Measurements from ENCODE around the gene PICK1.

Gene PICK1

GRCh38 chr22:38021206-38021605 is 36.0 kb upstream of the PICK1 start:
- no peak overlapping the region for H3K4me3 ChIP-seq (ENCODE audit: extremely low read depth, insufficient read depth, low read length, poor library complexity, severe bottlenecking)
- H3K27ac ChIP-seq (ENCODE audit: low read depth, low read length, severe bottlenecking), result no peak overlapping the region
- 88 to 95% methylated on average over 4 to 5 of the region's 6 CpGs for WGBS, 2 experiments (ENCODE audit: insufficient coverage in 2 of 2)
- H3K4me1 ChIP-seq (ENCODE audit: control insufficient read depth, insufficient read depth, low read length, poor library complexity, severe bottlenecking), result peaks cover under 1% of the 10 kb centered on the region
- no peaks in the 10 kb centered on the region for H3K9me3 ChIP-seq (ENCODE audit: control insufficient read depth, low read length)
- H3K36me3 ChIP-seq (ENCODE audit: control insufficient read depth, insufficient read depth, low read length), result no peaks in the 10 kb centered on the region

GRCh38 chr22:38023045-38023444 is 34.2 kb upstream of the PICK1 start:
- Histone ChIP-seq H3K27ac (ENCODE audit: low read depth, low read length, severe bottlenecking) (no peak overlapping the region), H3K36me3 (ENCODE audit: control insufficient read depth, insufficient read depth, low read length) (no peaks in the 10 kb centered on the region), H3K4me3 (ENCODE audit: extremely low read depth, insufficient read depth, low read length, poor library complexity, severe bottlenecking) (no peak overlapping the region), H3K9me3 (ENCODE audit: control insufficient read depth, low read length) (no peaks in the 10 kb centered on the region), H3K4me1 (ENCODE audit: control insufficient read depth, insufficient read depth, low read length, poor library complexity, severe bottlenecking) (peaks cover 5% of the 10 kb centered on the region)
- WGBS, 2 experiments (ENCODE audit: insufficient coverage in 2 of 2), result 89 to 93% methylated on average over 4 to 5 of the region's 6 CpGs

DNA sequence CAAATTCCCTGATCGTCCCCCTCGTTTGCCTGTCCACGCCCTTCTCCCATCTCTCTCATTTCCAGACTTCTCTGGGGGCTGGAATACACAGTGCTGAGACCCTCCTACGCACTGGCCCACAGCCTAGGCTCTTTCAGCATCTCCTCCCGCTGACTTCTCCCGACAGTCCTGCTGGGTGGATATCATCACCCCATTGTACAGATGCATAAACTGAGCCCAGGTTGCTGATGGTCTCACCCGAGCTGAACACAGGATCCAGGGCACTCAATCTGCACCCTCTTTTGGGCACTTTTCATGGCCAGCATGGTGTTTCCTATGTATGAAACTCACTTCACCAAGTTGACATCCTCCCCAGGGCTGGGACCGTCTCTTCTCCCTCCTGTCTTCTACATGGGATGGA is 31.7 kb upstream of the PICK1 start:
- 93% methylated on average over 8 of the region's 8 CpGs for WGBS, 2 experiments (ENCODE audit: insufficient coverage in 2 of 2)
- no peaks in the 10 kb centered on the region for H3K9me3 ChIP-seq (ENCODE audit: control insufficient read depth, low read length)
- H3K4me1 ChIP-seq (ENCODE audit: control insufficient read depth, insufficient read depth, low read length, poor library complexity, severe bottlenecking), result peaks cover 7% of the 10 kb centered on the region
- no peak overlapping the region for H3K27ac ChIP-seq (ENCODE audit: low read depth, low read length, severe bottlenecking)
- H3K4me3 ChIP-seq (ENCODE audit: extremely low read depth, insufficient read depth, low read length, poor library complexity, severe bottlenecking), result no peak overlapping the region
- H3K36me3 ChIP-seq (ENCODE audit: control insufficient read depth, insufficient read depth, low read length), result no peaks in the 10 kb centered on the region

- no peaks in the 10 kb centered on the region for H3K9me3 ChIP-seq (ENCODE audit: control insufficient read depth, low read length)
- no peak overlapping the region for H3K4me3 ChIP-seq (ENCODE audit: extremely low read depth, insufficient read depth, low read length, poor library complexity, severe bottlenecking)
- no peak overlapping the region for H3K27ac ChIP-seq (ENCODE audit: low read depth, low read length, severe bottlenecking)
- WGBS, 2 experiments (ENCODE audit: insufficient coverage in 2 of 2), result 86 to 90% methylated on average over 6 to 9 of the region's 22 CpGs
- H3K4me1 ChIP-seq (ENCODE audit: control insufficient read depth, insufficient read depth, low read length, poor library complexity, severe bottlenecking), result peaks cover 14% of the 10 kb centered on the region
- no peaks in the 10 kb centered on the region for H3K36me3 ChIP-seq (ENCODE audit: control insufficient read depth, insufficient read depth, low read length)
Measured at GRCh38 chr22:38026130-38027111, 30.8 kb upstream of the PICK1 start.

DNA sequence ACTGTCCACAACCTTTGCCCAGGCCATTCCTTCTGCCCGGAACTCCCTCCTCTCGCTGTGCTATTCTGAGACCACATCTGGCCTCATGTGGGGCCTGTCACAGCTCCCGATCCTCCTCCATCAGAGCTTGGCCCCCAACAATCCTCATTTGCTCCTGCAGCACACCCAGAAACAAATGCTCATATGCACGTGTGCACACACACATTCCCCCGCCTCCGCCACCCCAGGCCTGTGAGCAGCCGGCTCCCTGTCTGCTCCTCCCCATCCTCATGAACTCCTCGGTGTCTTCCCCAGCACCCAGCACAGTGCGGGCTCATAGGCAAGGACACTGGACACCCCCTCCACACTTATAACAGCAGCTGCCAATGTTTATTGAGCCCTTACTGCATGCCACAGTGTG is 29.7 kb upstream of the PICK1 start:
- WGBS, 2 experiments (ENCODE audit: insufficient coverage in 2 of 2), result 95 to 97% methylated on average over 7 of the region's 9 CpGs

GRCh38 chr22:38028344-38029130 is 28.7 kb upstream of the PICK1 start:
- 87 to 95% methylated on average over 10 to 15 of the region's 15 CpGs for WGBS, 2 experiments (ENCODE audit: insufficient coverage in 2 of 2)
- Histone ChIP-seq H3K9me3 (ENCODE audit: control insufficient read depth, low read length) (no peaks in the 10 kb centered on the region), H3K36me3 (ENCODE audit: control insufficient read depth, insufficient read depth, low read length) (no peaks in the 10 kb centered on the region), H3K4me1 (ENCODE audit: control insufficient read depth, insufficient read depth, low read length, poor library complexity, severe bottlenecking) (peaks cover 16% of the 10 kb centered on the region), H3K4me3 (ENCODE audit: extremely low read depth, insufficient read depth, low read length, poor library complexity, severe bottlenecking) (no peak overlapping the region), H3K27ac (ENCODE audit: low read depth, low read length, severe bottlenecking) (no peak overlapping the region)

More for the DNA sequence above, 29.7 kb upstream of the PICK1 start:
- no peaks in the 10 kb centered on the region for H3K36me3 ChIP-seq (ENCODE audit: control insufficient read depth, insufficient read depth, low read length)
- H3K4me3 ChIP-seq (ENCODE audit: extremely low read depth, insufficient read depth, low read length, poor library complexity, severe bottlenecking), result no peak overlapping the region
- no peak overlapping the region for H3K27ac ChIP-seq (ENCODE audit: low read depth, low read length, severe bottlenecking)
- no peaks in the 10 kb centered on the region for H3K9me3 ChIP-seq (ENCODE audit: control insufficient read depth, low read length)
- H3K4me1 ChIP-seq (ENCODE audit: control insufficient read depth, insufficient read depth, low read length, poor library complexity, severe bottlenecking), result peaks cover 15% of the 10 kb centered on the region

- H3K4me1 ChIP-seq (ENCODE audit: control insufficient read depth, insufficient read depth, low read length, poor library complexity, severe bottlenecking), result peaks cover 24% of the 10 kb centered on the region
- no peaks in the 10 kb centered on the region for H3K36me3 ChIP-seq (ENCODE audit: control insufficient read depth, insufficient read depth, low read length)
- no peak overlapping the region for H3K27ac ChIP-seq (ENCODE audit: low read depth, low read length, severe bottlenecking)
- no peaks in the 10 kb centered on the region for H3K9me3 ChIP-seq (ENCODE audit: control insufficient read depth, low read length)
- no peak overlapping the region for H3K4me3 ChIP-seq (ENCODE audit: extremely low read depth, insufficient read depth, low read length, poor library complexity, severe bottlenecking)
Measured at GRCh38 chr22:38029370-38029769, 27.8 kb upstream of the PICK1 start.

- Histone ChIP-seq H3K36me3 (ENCODE audit: control insufficient read depth, insufficient read depth, low read length) (no peaks in the 10 kb centered on the region), H3K4me3 (ENCODE audit: extremely low read depth, insufficient read depth, low read length, poor library complexity, severe bottlenecking) (no peak overlapping the region), H3K9me3 (ENCODE audit: control insufficient read depth, low read length) (no peaks in the 10 kb centered on the region), H3K27ac (ENCODE audit: low read depth, low read length, severe bottlenecking) (no peak overlapping the region), H3K4me1 (ENCODE audit: control insufficient read depth, insufficient read depth, low read length, poor library complexity, severe bottlenecking) (peaks cover 26% of the 10 kb centered on the region)
- WGBS, 2 experiments (ENCODE audit: insufficient coverage in 2 of 2), result 86 to 100% methylated on average over 3 to 5 of the region's 5 CpGs
Measured at GRCh38 chr22:38029901-38030300, 27.3 kb upstream of the PICK1 start.

DNA sequence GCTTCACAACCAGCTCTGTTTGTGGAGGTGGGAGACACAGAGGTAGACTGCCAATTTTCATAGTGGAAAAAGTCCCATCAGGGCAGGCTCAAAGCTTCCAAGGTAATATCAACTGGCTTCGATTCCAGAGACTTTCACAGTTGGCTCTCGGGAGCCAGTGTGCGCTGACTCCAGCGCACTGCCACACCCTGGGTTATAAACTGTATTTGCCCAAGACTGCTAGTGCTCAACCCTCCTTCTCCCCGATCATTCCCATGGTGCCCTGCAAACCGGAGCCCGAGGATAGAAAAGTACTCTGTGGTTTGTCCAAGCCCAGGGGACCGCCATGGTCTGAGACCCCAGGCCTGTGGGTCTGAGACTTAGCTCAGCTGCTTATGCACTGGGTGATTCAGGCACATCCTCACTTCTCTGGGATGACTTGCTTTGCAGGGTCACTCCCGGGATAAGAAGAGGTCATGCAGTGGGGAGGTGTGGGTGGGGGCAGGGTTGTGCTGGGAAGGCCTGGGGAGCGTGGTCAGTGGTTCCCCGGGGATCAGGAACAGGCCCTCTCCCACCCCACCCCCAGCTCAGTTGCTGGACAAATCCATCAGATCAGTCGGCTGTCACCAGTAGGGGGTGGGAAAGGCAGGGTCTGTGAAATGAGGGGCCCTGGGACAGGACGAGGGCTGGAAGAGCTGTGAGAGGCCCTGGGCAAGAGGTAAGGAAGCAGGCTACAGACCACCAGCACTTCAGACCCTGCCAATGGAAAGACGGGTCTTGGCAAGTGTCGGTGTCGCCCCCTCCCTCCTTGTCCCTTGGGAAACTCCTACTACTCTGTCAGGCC is 26.7 kb upstream of the PICK1 start:
- Histone ChIP-seq H3K4me3 (ENCODE audit: extremely low read depth, insufficient read depth, low read length, poor library complexity, severe bottlenecking) (no peak overlapping the region), H3K4me1 (ENCODE audit: control insufficient read depth, insufficient read depth, low read length, poor library complexity, severe bottlenecking) (peaks cover 32% of the 10 kb centered on the region), H3K36me3 (ENCODE audit: control insufficient read depth, insufficient read depth, low read length) (no peaks in the 10 kb centered on the region), H3K27ac (ENCODE audit: low read depth, low read length, severe bottlenecking) (peak overlapping the region; percentile 29), H3K9me3 (ENCODE audit: control insufficient read depth, low read length) (no peaks in the 10 kb centered on the region)
- WGBS, 2 experiments (ENCODE audit: insufficient coverage in 2 of 2), result 84 to 85% methylated on average over 13 of the region's 16 CpGs

DNA sequence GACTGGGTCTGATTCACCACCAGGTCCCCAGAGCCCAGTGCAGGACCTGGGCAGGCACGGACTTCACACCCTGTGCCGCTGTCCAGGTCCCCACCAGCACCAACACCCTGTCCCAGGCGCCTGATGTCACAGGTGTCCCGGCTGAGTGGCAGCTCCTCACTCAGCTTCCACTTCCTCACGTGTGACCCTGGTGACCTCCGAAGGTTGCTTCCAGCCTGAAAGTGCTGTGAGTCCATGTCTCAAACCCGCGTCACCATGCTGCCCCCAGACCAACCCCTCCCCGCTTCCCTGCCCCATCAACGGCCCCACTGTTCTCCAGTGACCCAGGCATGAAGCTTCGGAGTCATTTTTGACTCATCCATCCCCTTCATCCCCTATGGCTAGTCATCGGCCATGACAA is 25.7 kb upstream of the PICK1 start:
- no peaks in the 10 kb centered on the region for H3K36me3 ChIP-seq (ENCODE audit: control insufficient read depth, insufficient read depth, low read length)
- 92 to 95% methylated on average over 11 to 12 of the region's 12 CpGs for WGBS, 2 experiments (ENCODE audit: insufficient coverage in 2 of 2)
- H3K27ac ChIP-seq (ENCODE audit: low read depth, low read length, severe bottlenecking), result no peak overlapping the region
- peaks cover 32% of the 10 kb centered on the region for H3K4me1 ChIP-seq (ENCODE audit: control insufficient read depth, insufficient read depth, low read length, poor library complexity, severe bottlenecking)
- no peak overlapping the region for H3K4me3 ChIP-seq (ENCODE audit: extremely low read depth, insufficient read depth, low read length, poor library complexity, severe bottlenecking)
- no peaks in the 10 kb centered on the region for H3K9me3 ChIP-seq (ENCODE audit: control insufficient read depth, low read length)
